Left ventricle myocardium inferior (tissue), 1 donor: ENCODE results near the gene MMP11. TPM values are rescaled to one million over a fixed set of nuclear protein-coding genes. Genes with fewer than 3 reads are reported as not detected.

Experiments
- DNase-seq: peaks from one replicate; pipeline ENCODE4 v3.0.0-alpha.2; 2020
- H3K27ac ChIP-seq: fragments of 200-600 bp; replicated peaks from 2 replicates; pipeline ENCODE4 v1.8.0; 2021
- H3K27me3 ChIP-seq: fragments of 200-600 bp; 2 replicates; pipeline ENCODE4 v1.8.0; 2021; ENCODE audit warnings: low read depth
- H3K36me3 ChIP-seq: fragments of 200-600 bp; 2 replicates; pipeline ENCODE4 v1.8.0; 2021
- H3K4me1 ChIP-seq: fragments of 200-600 bp; 2 replicates; pipeline ENCODE4 v1.8.0; 2021
- H3K4me3 ChIP-seq: fragments of 200-600 bp; 2 replicates; pipeline ENCODE4 v1.8.0; 2021; ENCODE audit warnings: mild to moderate bottlenecking, moderate library complexity
- H3K9me3 ChIP-seq: fragments of 200-600 bp; replicated peaks from 2 replicates; pipeline ENCODE4 v1.8.0; 2021
- CTCF ChIP-seq: fragments of 200-600 bp; IDR thresholded peaks from 2 replicates; pipeline ENCODE4 v1.8.0; 2021; ENCODE audit warnings: antibody characterized with exemption, mild to moderate bottlenecking, borderline replicate concordance
- intact Hi-C: fragments of 100-400 bp; cut with micrococcal nuclease; formaldehyde crosslinking; loops from one replicate; pipeline ENCODE4 v1.11.0; 2022
- total RNA-seq: library from RNA; stranded (reverse); fragmentation: NEBNext Ultra II Directional; extraction: Animal tissue kit (Norgen Biotek cat#: 25700); gene quantifications from one replicate; pipeline ENCODE4 v1.2.1, GENCODE V29; 2021
- donor health status: DM: no; HTN: yes; CAD: no; lungs with severe emphysema.

MMP11 gene
- total RNA-seq, 1 donor from 2014 or later = 16.9 TPM

- H3K36me3 ChIP-seq = peaks cover 90% of the 10 kb centered on the region
- intact Hi-C loops = no loop called here
- TF ChIP-seq CTCF = no peak
These were observed 27.9 kb downstream of the MMP11 start for GRCh38 chr22:23800297-23801237.

GRCh38 chr22:23801238-23801821, 28.7 kb downstream of the MMP11 start:
- Histone ChIP-seq H3K36me3 (peaks cover 90% of the 10 kb centered on the region), H3K27ac (no peak overlapping the region), H3K9me3 (no peaks in the 10 kb centered on the region), H3K4me1 (peaks cover 9% of the 10 kb centered on the region), H3K27me3 (no peaks in the 10 kb centered on the region), H3K4me3 (no peak overlapping the region)
- intact Hi-C loops = no loop called here
- no peak for TF ChIP-seq CTCF
- DNase-seq = no peak

More at GRCh38 chr22:23800297-23801237, 27.9 kb downstream of the MMP11 start:
- Histone ChIP-seq H3K27ac (no peak overlapping the region), H3K4me1 (peaks cover 9% of the 10 kb centered on the region), H3K27me3 (no peaks in the 10 kb centered on the region), H3K4me3 (no peak overlapping the region), H3K9me3 (no peaks in the 10 kb centered on the region)
- DNase-seq = no peak

GRCh38 chr22:23801886-23802377, 29.3 kb downstream of the MMP11 start:
- no peak for TF ChIP-seq CTCF
- H3K4me1 ChIP-seq = peaks cover 9% of the 10 kb centered on the region
- no peak overlapping the region for H3K27ac ChIP-seq
- H3K36me3 ChIP-seq = peaks cover 89% of the 10 kb centered on the region
- DNase-seq = no peak
- H3K4me3 ChIP-seq = no peak overlapping the region
- H3K27me3 ChIP-seq = no peaks in the 10 kb centered on the region
- intact Hi-C loops = no loop called here
- H3K9me3 ChIP-seq = no peaks in the 10 kb centered on the region

GRCh38 chr22:23803001-23803819, 30.6 kb downstream of the MMP11 start:
- Histone ChIP-seq H3K9me3 (no peaks in the 10 kb centered on the region), H3K36me3 (peaks cover 89% of the 10 kb centered on the region), H3K27ac (no peak overlapping the region), H3K4me3 (no peak overlapping the region), H3K4me1 (peaks cover 9% of the 10 kb centered on the region), H3K27me3 (no peaks in the 10 kb centered on the region)
- intact Hi-C loops = no loop called here
- DNase-seq = no peak
- TF ChIP-seq CTCF = no peak

- peaks cover 85% of the 10 kb centered on the region for H3K36me3 ChIP-seq
These were observed 32.2 kb downstream of the MMP11 start for GRCh38 chr22:23804781-23805291.

More at GRCh38 chr22:23804781-23805291, 32.2 kb downstream of the MMP11 start:
- H3K4me1 ChIP-seq = peaks cover 9% of the 10 kb centered on the region
- DNase-seq = no peak
- H3K4me3 ChIP-seq = no peak overlapping the region
- intact Hi-C loops = no loop called here
- no peaks in the 10 kb centered on the region for H3K27me3 ChIP-seq
- TF ChIP-seq CTCF = no peak
- H3K27ac ChIP-seq = peak overlapping the region; percentile 23
- H3K9me3 ChIP-seq = no peaks in the 10 kb centered on the region
